Type B pancreatic cell (in vitro differentiated cells): ENCODE measurements around the gene ZFP62. TPM values are rescaled to one million over a fixed set of nuclear protein-coding genes. Genes with fewer than 3 reads are reported as not detected.
A peak's percentile ranks its signal among the peaks of the same experiment; 100 is the strongest.

ENCODE experiments used
- DNase-seq: peaks from one replicate; pipeline ENCODE4 v3.0.0; 2021; ENCODE audit warnings: mixed read lengths; ENCODE audit not compliant: unreplicated experiment; ENCODE audit errors: extremely low spot score
- H3K27ac Mint-ChIP-seq: 2 replicates; pipeline ENCODE4 v1.8.0; 2021; ENCODE audit warnings: mild to moderate bottlenecking, mixed read lengths
- H3K27me3 Mint-ChIP-seq: 2 replicates; pipeline ENCODE4 v1.8.0; 2021; ENCODE audit warnings: mixed read lengths
- H3K36me3 Mint-ChIP-seq: 2 replicates; pipeline ENCODE4 v1.8.0; 2021; ENCODE audit warnings: mixed read lengths
- H3K4me1 Mint-ChIP-seq: one replicate; pipeline ENCODE4 v1.8.0; 2021; ENCODE audit warnings: mixed read lengths; ENCODE audit not compliant: unreplicated experiment
- H3K4me3 Mint-ChIP-seq: 2 replicates; pipeline ENCODE4 v1.8.0; 2021; ENCODE audit warnings: mild to moderate bottlenecking, mixed read lengths
- H3K9me3 Mint-ChIP-seq: 2 replicates; pipeline ENCODE4 v1.8.0; 2021; ENCODE audit warnings: mixed read lengths
- CTCF ChIP-seq: fragments of 200-600 bp; sonication (generic); conservative IDR thresholded peaks from 2 replicates; pipeline ENCODE4 v1.5.0; 2021; ENCODE audit warnings: antibody characterized with exemption, mild to moderate bottlenecking
- total RNA-seq: library from RNA; stranded (reverse); gene quantifications from 2 replicates; pipeline ENCODE4 v1.2.1, GENCODE V29; 2021; ENCODE audit warnings: low replicate concordance

Gene ZFP62
- total RNA-seq, 1 donor from 2014 or later: 49.8 TPM

GRCh38 chr5:180808461-180809000, 52.5 kb downstream of the ZFP62 start:
- Mint-ChIP-seq H3K9me3 (no peaks in the 10 kb centered on the region), H3K27me3 (no peaks in the 10 kb centered on the region), H3K4me3 (peak overlapping the region; percentile 97), H3K36me3 (peaks cover 6% of the 10 kb centered on the region), H3K27ac (peak overlapping the region; percentile 95), H3K4me1 (peaks cover 67% of the 10 kb centered on the region)
- no peak for DNase-seq
- no peak for TF ChIP-seq CTCF

GRCh38 chr5:180807654-180808414, 53.2 kb downstream of the ZFP62 start:
- Mint-ChIP-seq H3K4me1 (peaks cover 64% of the 10 kb centered on the region), H3K4me3 (peak overlapping the region; percentile 97), H3K36me3 (peaks cover 6% of the 10 kb centered on the region), H3K9me3 (no peaks in the 10 kb centered on the region), H3K27me3 (no peaks in the 10 kb centered on the region), H3K27ac (peak overlapping the region; percentile 95)
- no peak for DNase-seq
- no peak for TF ChIP-seq CTCF

GRCh38 chr5:180807046-180807445, 54.0 kb downstream of the ZFP62 start:
- no peaks in the 10 kb centered on the region for H3K27me3 Mint-ChIP-seq
- no peaks in the 10 kb centered on the region for H3K9me3 Mint-ChIP-seq
- no peak for TF ChIP-seq CTCF
- DNase-seq: no peak
- H3K4me3 Mint-ChIP-seq: peak overlapping the region; percentile 97
- H3K4me1 Mint-ChIP-seq: peaks cover 60% of the 10 kb centered on the region
- peak overlapping the region; percentile 52 for H3K27ac Mint-ChIP-seq
- peaks cover 6% of the 10 kb centered on the region for H3K36me3 Mint-ChIP-seq

- peak overlapping the region; percentile 36 for H3K27ac Mint-ChIP-seq
- no peak for DNase-seq
- peaks cover 6% of the 10 kb centered on the region for H3K36me3 Mint-ChIP-seq
- no peaks in the 10 kb centered on the region for H3K9me3 Mint-ChIP-seq
- H3K27me3 Mint-ChIP-seq: no peaks in the 10 kb centered on the region
- TF ChIP-seq CTCF: no peak
- peak overlapping the region; percentile 97 for H3K4me3 Mint-ChIP-seq
- H3K4me1 Mint-ChIP-seq: peaks cover 59% of the 10 kb centered on the region
These were observed 54.6 kb downstream of the ZFP62 start for GRCh38 chr5:180806351-180807011.

GRCh38 chr5:180804129-180804618, 56.9 kb downstream of the ZFP62 start:
- no peak for TF ChIP-seq CTCF
- Mint-ChIP-seq H3K36me3 (peaks cover 10% of the 10 kb centered on the region), H3K27me3 (no peaks in the 10 kb centered on the region), H3K4me3 (peak overlapping the region; percentile 62), H3K27ac (peak overlapping the region; percentile 24), H3K9me3 (no peaks in the 10 kb centered on the region), H3K4me1 (peaks cover 63% of the 10 kb centered on the region)
- no peak for DNase-seq
